ENCODE results near the gene P2RX1. TPM values are rescaled to one million over a fixed set of nuclear protein-coding genes. Genes with fewer than 3 reads are reported as not detected.

P2RX1 gene
- total and polyA plus RNA-seq, 7 donors = 0.46 to 55.9 (median 4.3) TPM

DNA sequence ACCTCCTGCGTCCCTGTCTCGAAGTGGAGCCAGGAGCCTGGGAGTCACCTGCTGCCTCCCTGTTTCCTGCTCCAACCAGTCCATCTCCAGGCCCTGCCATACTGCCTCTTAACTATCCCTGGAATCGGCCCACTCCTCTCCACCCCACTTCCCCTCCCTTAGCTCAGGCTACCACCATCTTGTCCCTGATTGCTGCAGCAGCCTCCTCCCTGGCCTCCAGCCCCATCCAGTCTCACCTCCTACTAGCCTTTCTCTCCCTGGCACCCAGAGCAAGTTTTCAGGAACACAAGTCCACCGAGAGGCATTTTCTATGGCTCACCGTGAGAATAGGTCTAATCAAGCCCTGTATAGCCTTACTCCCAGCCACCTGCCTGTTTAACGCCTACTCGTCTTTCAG, 22.5 kb downstream of the P2RX1 start:
- peak overlapping the region; percentile 38 to 76 (median 66) for H3K4me3 ChIP-seq
- no peak for DNase-seq
- intact Hi-C loops (cut with DNase I) = loop anchor here (5.0 kb wide), 1 partner anchor 54 kb away; no protein-coding TSS in a partner anchor
- H3K36me3 ChIP-seq = no peaks in the 10 kb centered on the region
- H3K27me3 ChIP-seq = no peaks in the 10 kb centered on the region
- H3K4me1 ChIP-seq = peaks cover 0 to 62% (median 60%) of the 10 kb centered on the region in 4 donors
- peak overlapping the region; percentile 84 to 96 (median 90) for H3K27ac ChIP-seq
- H3K9me3 ChIP-seq = no peaks in the 10 kb centered on the region
- 61 to 70% methylated on average over 7 of the region's 7 CpGs for WGBS, 2 donors
- TF ChIP-seq CTCF (IDR thresholded peaks at IDR 0.05) (no peak), POLR2A (IDR thresholded peaks at IDR 0.05) (no peak), EP300 (IDR thresholded peaks at IDR 0.05) (no peak), POLR2AphosphoS5 (IDR thresholded peaks at IDR 0.05) (no peak)

- TF ChIP-seq POLR2A (IDR thresholded peaks at IDR 0.05) (no peak), POLR2AphosphoS5 (IDR thresholded peaks at IDR 0.05) (peak; percentile 4 to 62 (median 24)), EP300 (IDR thresholded peaks at IDR 0.05) (no peak)
- H3K4me1 ChIP-seq = peaks cover 0 to 68% (median 65%) of the 10 kb centered on the region in 4 donors
- intact Hi-C loops (cut with DNase I) = loop anchor here (5.0 kb wide), 1 partner anchor 54 kb away; no protein-coding TSS in a partner anchor
Measured at GRCh38 chr17:3893003-3893719, 23.1 kb downstream of the P2RX1 start, which contains the start of gene CAMKK1. Gene CAMKK1, minus strand, starts transcription at chr17:3893053. Its CDS starts 7,366 bp downstream, at chr17:3885687.

DNA sequence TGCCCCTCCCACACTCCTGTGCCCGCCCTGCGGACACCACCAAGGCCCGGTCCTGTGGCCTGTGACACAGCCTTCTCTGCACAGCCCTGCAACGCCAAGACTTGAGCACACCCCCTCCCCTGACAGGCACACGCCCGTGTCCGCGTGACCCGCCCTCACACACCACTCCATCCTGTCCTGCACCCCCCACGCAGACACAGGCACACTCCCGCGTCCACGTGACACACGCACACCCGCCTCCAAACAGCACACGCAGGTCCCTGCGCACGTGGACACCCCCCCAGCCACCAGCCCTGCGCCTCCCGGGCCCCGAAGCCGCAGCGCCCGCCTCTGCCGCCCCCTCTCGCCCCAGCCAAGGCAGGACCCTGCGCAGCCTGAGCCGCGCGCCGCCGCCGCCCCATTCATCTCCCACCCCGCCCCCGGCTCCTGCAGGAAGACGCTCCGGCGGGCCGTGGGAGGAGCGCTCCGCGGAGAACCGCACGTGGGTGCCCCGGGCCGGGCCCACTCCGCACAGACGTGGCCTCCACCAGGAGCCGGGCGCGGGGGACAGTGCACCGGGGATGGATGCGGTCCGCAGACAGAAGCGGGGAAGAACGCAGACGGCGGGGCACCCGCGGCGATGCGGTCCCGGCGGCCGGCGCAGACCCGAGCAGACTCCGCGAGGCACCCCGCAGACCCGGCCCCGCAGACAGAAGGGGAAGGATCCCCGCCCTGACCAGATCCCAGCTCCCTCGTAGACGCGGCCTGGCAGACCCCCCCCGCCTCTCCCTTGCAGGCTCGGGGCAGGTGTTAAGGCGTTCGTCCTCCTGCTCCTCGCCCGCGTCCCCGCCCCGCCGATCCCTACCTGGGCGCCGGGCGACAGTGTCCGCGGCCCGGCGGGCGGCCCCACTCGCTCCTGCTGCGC, 23.9 kb downstream of the P2RX1 start:
- DNase-seq = peak; percentile 96
- H3K27me3 ChIP-seq = no peaks in the 10 kb centered on the region
- WGBS, 2 donors = 1% methylated on average over 96 of the region's 96 CpGs
- no peaks in the 10 kb centered on the region for H3K9me3 ChIP-seq
- H3K27ac ChIP-seq = peak overlapping the region; percentile 86 to 96 (median 90)
- TF ChIP-seq CTCF (IDR thresholded peaks at IDR 0.05) (no peak), POLR2AphosphoS5 (IDR thresholded peaks at IDR 0.05) (peak; percentile 23 to 88 (median 38)), EP300 (IDR thresholded peaks at IDR 0.05) (peak in 1 of 4 donors; percentile 87), POLR2A (IDR thresholded peaks at IDR 0.05) (no peak)
- intact Hi-C loops (cut with DNase I) = loop anchor here (5.0 kb wide), 1 partner anchor 55 kb away; no protein-coding TSS in a partner anchor
- no peaks in the 10 kb centered on the region for H3K36me3 ChIP-seq
- H3K4me3 ChIP-seq = peak overlapping the region; percentile 57 to 76 (median 70)
- peaks cover 0 to 76% (median 74%) of the 10 kb centered on the region in 4 donors for H3K4me1 ChIP-seq

More at GRCh38 chr17:3893003-3893719, 23.1 kb downstream of the P2RX1 start, which contains the start of gene CAMKK1:
- WGBS, 2 donors = 3% methylated on average over 75 of the region's 75 CpGs
- no peaks in the 10 kb centered on the region for H3K9me3 ChIP-seq
- peak; percentile 95 for DNase-seq
- H3K27ac ChIP-seq = peak within 1 kb of the TSS; percentile 86 to 96 (median 90)
- no peaks in the 10 kb centered on the region for H3K36me3 ChIP-seq
- no peaks in the 10 kb centered on the region for H3K27me3 ChIP-seq
- H3K4me3 ChIP-seq = peak within 1 kb of the TSS; percentile 57 to 76 (median 70)

DNA sequence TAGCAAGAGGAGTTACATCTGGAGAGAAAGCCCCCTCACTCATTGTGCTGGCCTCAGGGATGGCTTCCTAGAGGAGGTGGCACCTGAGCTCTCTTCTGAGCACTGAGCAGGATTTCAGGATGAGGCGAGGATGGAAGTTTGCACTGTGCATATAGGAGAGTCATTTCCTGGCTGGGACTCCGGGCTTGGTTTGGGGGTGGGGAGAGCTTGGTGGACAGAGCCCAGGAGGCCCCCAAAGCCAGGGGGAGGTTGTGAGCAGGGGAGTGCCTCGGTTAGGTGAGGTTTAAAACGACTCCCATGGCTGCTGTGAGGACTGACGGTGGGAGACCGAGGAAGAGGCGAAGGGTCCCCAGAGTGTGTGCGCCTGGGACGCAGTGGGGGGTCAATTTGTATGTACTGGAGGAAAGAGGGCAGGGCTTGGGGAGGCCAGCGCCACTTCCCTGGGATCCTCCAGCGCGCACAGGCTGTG, 24.6 kb downstream of the P2RX1 start:
- Histone ChIP-seq H3K4me1 (peaks cover 0 to 82% (median 79%) of the 10 kb centered on the region in 4 donors), H3K27me3 (no peaks in the 10 kb centered on the region), H3K27ac (peak overlapping the region; percentile 86 to 96 (median 90)), H3K36me3 (no peaks in the 10 kb centered on the region), H3K4me3 (peak overlapping the region; percentile 57 to 76 (median 70)), H3K9me3 (no peaks in the 10 kb centered on the region)
- TF ChIP-seq CTCF (IDR thresholded peaks at IDR 0.05) (no peak), POLR2A (IDR thresholded peaks at IDR 0.05) (no peak), POLR2AphosphoS5 (IDR thresholded peaks at IDR 0.05) (no peak), EP300 (IDR thresholded peaks at IDR 0.05) (no peak)
- intact Hi-C loops (cut with DNase I) = loop anchor here (2.0 to 5.0 kb wide), 2 partner anchors 45 to 56 kb away; partner anchors contain the start of gene NCBP3
- no peak for DNase-seq
- WGBS, 2 donors = 32 to 51% methylated on average over 12 of the region's 12 CpGs
